DLD1 (cell line): ENCODE results near the gene SOX18.

Source experiments
- in situ Hi-C: cut with HindIII; loops from 2 replicates; pipeline ENCODE4 v1.10.0; 2017; ENCODE audit warnings: low sequenced_read_pairs

Gene SOX18

GRCh38 chr20:64069209-64069613 lies 19.8 kb upstream of the SOX18 start:
- in situ Hi-C loops, result no loop called here

GRCh38 chr20:64068386-64069208 lies 19.2 kb upstream of the SOX18 start:
- in situ Hi-C loops, result no loop called here

- in situ Hi-C loops, result no loop called here
Observed at GRCh38 chr20:64067733-64068307, 18.4 kb upstream of the SOX18 start.

- in situ Hi-C loops, result no loop called here
Observed at GRCh38 chr20:64067005-64067632, 17.7 kb upstream of the SOX18 start.

GRCh38 chr20:64065974-64066343 lies 16.5 kb upstream of the SOX18 start:
- in situ Hi-C loops, result no loop called here

GRCh38 chr20:64065062-64065973 lies 15.9 kb upstream of the SOX18 start:
- in situ Hi-C loops, result no loop called here

GRCh38 chr20:64064145-64064698 lies 14.8 kb upstream of the SOX18 start:
- in situ Hi-C loops, result no loop called here

- in situ Hi-C loops, result no loop called here
Observed at GRCh38 chr20:64063389-64064144, 14.1 kb upstream of the SOX18 start.

- in situ Hi-C loops, result no loop called here
Observed at GRCh38 chr20:64062596-64063388, 13.4 kb upstream of the SOX18 start, which contains the start of gene TCEA2. Gene TCEA2 (plus strand): TSS chr20:64063198. CDS start chr20:64063313, 115 bp downstream.

GRCh38 chr20:64062276-64062595 lies 12.8 kb upstream of the SOX18 start:
- in situ Hi-C loops, result no loop called here

- in situ Hi-C loops, result no loop called here
Observed at GRCh38 chr20:64058536-64058935, 9.1 kb upstream of the SOX18 start.

- in situ Hi-C loops, result no loop called here
Observed at GRCh38 chr20:64057628-64058498, 8.4 kb upstream of the SOX18 start.

GRCh38 chr20:64056889-64057627 lies 7.6 kb upstream of the SOX18 start:
- in situ Hi-C loops, result no loop called here

GRCh38 chr20:64056639-64056888 lies 7.1 kb upstream of the SOX18 start:
- in situ Hi-C loops, result no loop called here

GRCh38 chr20:64055893-64056638 lies 6.6 kb upstream of the SOX18 start:
- in situ Hi-C loops, result no loop called here

GRCh38 chr20:64055396-64055892 lies 6.0 kb upstream of the SOX18 start:
- in situ Hi-C loops, result no loop called here
